HG03175 (cell line): ENCODE data around the gene TMEM271.
"Not testable (repeated sequence)": the region's sequence is repeated elsewhere in the genome, so short reads cannot be mapped to it uniquely, and the experiment has no call there.

Experiments
- ATAC-seq: cut with Tn5 transposase; IDR thresholded peaks from one replicate; pipeline ENCODE4 v1.9.1; 2021; ENCODE audit warnings: mild to moderate bottlenecking, moderate library complexity; ENCODE audit not compliant: unreplicated experiment

The TMEM271 gene

DNA sequence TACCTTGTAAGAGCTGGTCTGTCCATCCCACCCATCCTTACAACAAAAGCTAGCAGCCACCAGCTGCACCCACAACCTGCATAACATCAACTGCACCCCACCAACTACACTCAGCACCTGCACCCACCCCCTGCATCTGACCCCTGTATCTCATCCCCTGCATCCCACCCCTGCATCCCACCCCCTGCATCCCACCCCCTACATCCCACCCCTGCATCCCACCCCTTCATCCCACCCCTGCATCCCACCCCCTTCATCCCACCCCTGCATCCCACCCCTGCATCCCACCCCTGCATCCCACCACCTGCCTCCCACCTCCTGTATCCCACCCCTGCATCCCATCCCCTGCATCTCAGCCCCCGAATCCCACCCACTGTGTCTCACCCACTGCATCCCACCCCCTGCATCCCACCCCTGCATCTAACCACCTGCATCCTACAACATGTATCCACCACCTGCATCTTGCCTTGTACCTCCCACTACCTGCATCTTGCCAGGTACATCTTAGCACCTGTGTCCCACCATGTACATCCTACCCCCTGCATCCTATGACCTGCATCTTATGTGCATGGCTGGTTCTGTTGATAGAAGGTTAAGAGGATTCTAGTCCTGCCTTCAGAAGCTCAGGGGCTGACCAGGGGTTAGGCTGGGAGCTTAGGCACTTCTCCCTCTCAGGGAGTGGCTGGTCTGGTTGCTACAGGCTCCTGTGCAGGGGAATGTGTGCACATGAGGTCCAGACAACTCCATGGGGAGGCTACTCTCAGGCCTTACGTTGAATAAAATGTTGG, 9.4 kb downstream of the TMEM271 start:
- ATAC-seq: no peak

DNA sequence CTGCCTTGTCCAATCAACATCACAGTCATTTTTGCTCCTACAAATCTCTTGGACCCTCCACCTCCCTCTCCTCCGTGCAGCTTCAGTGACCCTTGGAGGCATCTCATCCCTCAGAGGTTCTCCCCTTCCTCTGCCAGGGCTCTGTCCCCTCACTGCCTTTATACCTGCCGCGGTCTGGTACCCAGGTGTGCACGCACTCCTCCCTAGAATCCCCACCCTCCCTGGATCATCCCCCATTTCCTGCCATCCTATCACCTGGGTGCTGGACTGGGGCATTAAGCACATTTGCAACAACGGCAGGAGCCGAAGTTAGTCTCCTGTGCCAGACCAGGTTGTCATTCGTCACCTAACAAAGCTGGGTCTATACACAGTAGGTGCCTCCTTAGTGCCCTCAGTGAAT, 10.1 kb downstream of the TMEM271 start:
- no peak for ATAC-seq

DNA sequence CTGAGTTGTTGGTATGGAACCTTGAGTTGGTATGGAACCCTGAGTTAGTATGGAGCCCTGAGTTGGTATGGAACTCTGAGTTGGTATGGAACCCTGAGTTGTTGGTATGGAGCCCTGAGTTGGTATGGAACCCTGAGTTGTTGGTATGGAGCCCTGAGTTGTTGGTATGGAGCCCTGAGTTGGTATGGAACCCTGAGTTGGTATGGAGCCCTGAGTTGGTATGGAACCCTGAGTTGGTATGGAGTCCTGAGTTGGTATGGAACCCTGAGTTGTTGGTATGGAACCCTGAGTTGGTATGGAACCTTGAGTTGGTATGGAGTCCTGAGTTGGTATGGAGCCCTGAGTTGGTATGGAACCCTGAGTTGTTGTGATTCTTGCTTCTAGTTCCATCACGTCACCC, 10.5 kb downstream of the TMEM271 start:
- ATAC-seq: not testable (repeated sequence)

DNA sequence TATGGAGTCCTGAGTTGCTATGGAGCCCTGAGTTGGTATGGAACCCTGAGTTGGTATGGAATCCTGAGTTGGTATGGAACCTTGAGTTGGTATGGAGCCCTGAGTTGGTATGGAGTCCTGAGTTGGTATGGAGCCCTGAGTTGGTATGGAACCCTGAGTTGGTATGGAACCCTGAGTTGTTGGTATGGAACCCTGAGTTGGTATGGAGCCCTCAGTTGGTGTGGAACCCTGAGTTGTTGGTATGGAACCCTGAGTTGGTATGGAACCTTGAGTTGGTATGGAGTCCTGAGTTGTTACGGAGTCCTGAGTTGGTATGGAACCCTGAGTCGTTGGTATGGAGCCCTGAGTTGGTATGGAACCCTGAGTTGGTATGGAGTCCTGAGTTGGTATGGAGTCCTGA, 13.6 kb downstream of the TMEM271 start:
- ATAC-seq: not testable (repeated sequence)

DNA sequence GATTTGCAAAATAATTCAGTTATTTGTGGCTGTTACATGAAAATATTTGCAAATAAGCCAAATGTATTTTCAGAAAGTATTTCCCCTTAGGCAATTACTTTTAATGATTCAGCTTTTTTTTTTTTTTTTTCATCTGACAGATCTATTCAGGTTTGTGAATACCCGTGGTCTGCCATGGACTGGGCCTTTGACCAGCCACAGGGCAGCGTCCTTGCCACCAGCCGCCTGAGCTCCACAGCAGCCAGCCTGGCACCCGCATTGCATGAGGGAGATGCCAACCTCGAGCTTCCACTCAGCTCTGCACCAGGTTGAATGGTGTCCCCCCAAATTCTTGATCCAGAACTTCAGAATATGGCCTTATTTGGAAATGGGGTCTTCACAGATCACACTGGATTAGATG, 14.7 kb downstream of the TMEM271 start:
- no peak for ATAC-seq

DNA sequence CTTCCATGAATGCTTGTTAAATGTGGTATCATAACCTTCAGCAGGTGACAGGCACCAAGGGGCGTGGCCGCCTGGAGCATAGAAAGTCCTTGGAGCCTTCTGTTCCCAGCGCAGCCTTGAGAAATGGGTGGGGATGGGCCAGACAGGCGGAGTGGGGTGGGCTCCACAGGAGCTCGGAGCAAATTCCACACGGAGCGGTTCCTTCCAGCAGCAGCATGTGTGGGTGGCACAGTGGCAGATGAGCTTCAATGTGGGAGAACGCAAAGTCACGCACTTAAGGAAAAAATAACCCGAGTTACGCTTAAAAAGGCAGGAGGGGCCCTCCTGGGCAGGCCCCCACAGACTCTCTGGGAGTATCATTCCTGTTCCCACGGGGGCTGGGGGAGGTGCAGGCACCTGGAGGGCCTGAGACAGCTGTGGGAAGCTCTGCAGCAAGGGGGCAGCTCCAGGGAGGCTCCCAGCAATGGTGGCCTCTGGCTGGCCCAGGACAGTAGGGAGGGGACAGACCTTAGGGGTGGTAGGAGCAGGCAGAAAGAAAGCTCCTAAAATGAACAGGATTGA, 15.3 kb downstream of the TMEM271 start:
- no peak for ATAC-seq

DNA sequence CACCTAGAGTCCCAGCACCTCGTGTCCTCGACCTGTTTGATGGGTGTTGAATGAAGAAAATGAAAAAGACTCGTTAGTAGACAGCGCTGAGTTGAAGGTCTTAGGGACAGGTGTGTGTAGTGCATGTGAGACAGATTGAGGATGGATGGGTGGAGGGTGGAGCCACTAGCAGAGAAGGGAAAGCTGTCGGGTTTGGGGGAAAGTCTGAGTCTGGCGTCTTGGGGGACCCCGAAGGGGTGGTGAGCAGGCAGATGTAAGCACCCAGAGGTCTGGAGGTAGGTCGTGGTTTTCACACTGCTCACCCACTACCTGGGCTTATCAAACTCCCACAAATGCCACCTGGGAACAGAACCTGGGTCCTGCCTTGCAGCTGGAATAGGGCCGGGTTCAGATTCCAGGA, 16.0 kb downstream of the TMEM271 start:
- ATAC-seq: no peak

DNA sequence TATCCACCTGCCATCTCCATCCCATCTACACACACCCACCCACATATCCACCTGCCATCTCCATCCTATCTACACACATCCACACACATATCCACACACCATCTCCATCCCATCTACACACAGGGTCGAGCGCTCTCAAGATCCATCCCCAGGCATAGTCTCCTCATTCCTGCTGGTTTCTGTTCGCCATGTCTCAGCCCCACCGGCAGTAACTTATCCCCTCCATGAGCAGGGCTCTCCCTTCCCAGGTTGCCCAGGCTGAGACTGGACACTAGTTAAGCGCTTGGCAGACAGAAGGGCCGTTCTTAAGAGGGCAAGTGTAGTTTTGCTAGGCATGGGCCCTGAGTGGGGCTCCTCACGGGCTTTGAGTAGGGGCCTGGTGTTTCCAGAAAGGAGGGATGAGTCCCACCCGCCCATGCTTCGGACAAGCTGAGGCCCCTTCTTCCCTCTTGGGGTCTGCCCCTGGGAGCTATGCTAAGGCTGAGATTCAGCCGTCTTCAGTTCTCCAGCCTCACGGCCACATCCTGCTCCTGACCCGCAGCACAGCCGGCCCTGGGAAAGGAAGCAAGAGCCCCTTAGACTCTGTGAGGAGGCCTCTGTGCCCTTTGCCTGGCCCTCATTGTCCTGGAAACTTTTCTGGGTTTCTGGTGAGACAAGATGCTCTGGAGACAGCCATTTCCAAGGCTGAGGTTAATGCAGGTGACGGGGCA, 20.4 kb downstream of the TMEM271 start:
- ATAC-seq: no peak

DNA sequence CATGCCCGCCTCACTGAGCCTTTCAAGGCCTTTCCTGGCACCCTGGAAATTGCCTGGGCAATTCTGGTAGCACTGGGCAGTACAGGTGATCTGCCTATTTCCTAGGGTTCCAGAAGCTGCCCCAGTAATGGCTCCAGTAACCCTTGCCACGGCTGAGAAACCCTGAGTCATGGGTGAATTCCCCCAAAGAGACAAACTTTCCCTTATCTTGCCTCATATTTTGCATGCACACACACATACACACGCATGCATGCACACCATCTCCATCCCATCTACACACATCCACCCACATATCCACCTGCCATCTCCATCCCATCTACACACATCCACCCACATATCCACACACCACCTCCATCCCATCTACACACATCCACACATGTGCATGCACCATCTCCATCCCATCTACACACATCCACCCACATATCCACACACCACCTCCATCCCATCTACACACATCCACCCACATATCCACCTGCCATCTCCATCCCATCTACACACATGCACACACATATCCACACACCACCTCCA, 21.2 kb downstream of the TMEM271 start:
- ATAC-seq: not testable (repeated sequence)

DNA sequence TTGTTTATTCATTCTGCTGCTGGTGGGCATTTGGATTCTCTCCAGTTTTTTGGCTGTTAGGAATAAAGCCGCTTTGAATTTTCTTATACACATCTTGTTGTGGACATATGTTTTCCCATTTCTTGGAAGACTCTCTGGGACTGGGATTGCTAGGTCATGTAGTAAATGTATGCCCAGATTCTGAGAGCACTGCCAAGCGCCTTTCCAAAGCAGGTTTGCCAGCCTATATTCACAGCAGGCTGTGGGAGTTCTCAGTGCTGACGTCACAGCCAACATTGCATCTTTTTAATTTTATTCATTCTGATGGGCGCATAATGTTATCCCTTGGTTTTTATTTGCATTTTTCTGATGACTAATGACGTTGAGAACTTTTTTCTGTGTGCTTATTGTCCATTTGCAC, 24.1 kb downstream of the TMEM271 start:
- no peak for ATAC-seq

DNA sequence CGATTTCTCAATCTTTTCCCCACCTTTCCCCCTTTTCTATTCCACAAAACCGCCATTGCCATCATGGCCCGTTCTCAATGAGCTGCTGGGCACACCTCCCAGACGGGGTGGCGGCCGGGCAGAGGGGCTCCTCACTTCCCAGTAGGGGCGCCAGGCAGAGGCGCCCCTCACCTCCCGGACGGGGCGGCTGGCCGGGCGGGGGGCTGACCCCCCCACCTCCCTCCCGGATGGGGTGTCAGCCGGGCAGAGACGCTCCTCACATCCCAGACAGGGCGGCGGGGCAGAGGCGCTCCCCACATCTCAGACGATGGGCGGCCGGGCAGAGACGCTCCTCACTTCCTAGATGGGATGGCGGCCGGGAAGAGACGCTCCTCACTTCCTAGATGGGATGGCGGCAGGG, 25.8 kb downstream of the TMEM271 start:
- not testable (repeated sequence) for ATAC-seq

DNA sequence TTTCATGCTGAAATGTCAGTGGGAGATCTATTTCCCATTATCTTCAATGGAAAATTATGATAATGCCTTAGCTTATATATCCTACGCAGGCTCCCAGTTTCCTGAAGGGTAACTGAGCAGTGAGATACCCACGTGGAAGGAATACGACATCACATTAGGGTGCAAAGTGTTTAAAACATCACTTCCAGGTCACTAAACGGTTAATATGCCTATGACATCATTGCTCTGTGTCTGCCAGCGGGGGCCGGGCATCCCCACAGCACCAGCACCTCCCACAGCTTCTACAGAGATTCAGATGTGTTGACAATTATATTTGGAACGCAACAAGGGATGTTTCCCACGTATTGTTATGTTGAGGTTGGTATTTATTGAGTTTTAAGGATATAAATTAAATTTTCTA, 27.1 kb downstream of the TMEM271 start:
- ATAC-seq: no peak

DNA sequence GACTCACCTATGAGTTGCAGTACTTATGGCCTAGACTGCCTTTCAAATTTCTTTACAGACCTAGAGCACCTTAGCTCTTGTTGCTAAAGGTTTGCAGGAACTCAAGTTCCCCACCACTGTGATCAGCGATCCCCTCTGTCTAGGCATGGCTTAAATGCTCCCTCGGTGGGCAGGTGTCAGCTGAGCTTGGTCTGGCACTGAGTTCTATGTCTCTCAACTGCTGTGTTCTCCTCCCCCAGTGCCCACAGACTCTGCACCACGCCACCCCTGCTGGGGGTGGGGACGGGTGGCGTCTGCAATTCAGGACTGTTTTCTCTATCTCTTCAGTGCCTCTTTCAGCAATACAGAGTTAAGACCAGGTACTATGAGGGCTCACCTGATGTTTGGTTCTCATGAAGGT, 30.5 kb downstream of the TMEM271 start:
- no peak for ATAC-seq

DNA sequence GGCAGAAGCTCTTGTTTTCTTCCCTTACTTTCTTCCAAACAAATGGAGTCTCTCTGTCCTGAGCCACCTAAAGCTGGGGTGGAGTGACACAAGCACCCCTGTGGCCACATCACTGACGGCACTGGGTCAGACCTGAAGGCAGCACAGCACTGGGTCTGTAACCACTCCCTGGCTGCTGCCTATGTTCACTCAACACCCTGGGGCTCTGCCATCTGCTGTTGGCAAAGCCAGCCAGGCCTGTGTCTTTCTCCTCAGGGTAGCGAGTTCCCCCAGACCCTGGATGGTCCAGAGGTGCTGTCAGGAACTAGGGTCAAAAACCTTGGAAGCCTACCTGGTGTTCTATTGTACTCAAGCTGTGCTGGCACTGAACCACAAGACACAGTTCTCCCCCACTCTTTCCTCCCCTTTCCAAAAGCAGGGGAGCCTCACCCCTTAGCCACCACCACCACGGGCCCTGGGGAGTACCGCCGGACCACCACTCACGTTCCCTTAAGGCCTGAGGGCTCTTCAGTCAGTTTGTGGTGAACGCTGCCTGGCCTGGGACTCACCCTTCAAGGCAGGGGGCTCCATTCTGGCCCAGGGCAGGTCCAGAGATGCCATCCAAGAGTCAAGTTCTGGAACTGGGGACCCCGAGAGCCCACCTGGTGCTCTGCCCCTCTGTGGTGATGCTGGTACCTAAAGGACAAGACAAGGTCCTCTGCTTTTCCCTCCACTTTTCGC, 31.5 kb downstream of the TMEM271 start:
- no peak for ATAC-seq

DNA sequence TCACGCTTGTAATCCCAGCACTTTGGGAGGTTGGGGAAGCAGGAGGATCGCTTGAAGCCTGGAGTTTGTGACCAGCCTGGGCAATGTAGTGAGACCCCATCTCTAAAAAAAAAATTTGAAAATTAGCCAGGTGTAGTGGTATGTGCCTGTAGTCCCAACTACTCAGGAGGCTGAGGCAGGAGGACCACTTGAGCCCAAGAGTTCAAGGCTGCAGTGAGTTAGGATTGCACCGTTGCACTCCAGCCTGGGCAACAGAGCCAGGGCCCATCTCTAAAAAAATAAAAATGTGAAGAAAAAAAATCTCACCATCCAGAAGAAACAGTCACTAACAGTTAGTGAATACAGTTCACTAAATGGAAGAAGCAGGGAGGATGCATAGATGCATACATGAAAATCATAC, 34.8 kb downstream of the TMEM271 start:
- no peak for ATAC-seq

DNA sequence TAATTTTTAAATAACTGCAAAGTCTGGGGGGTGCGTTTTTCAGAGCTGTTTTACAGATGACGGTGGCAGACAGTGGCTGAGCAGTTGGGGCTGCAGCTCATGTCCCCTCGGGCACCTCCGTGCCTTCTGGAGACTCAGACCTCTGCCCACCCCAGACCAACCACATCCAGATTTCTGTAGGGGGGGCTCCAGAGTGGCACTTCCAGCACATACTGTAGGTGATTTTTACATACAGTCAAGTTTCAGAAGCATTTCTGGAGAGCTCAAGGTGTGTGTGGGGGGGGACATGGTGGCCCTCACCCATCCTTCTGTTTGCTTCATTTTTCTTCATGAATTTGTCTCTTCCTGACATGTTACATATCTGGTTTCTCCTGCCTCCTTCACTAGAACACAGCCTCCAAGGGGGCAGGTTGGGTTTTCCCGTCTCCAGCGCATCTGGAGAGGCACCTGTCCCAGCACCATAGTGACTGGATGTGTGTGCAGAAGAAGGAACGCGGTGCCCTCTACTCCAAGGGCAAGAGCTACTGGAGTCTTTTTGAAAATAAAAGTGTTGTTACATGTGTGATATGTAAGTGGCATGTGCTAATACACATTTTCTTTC, 37.5 kb downstream of the TMEM271 start:
- no peak for ATAC-seq

DNA sequence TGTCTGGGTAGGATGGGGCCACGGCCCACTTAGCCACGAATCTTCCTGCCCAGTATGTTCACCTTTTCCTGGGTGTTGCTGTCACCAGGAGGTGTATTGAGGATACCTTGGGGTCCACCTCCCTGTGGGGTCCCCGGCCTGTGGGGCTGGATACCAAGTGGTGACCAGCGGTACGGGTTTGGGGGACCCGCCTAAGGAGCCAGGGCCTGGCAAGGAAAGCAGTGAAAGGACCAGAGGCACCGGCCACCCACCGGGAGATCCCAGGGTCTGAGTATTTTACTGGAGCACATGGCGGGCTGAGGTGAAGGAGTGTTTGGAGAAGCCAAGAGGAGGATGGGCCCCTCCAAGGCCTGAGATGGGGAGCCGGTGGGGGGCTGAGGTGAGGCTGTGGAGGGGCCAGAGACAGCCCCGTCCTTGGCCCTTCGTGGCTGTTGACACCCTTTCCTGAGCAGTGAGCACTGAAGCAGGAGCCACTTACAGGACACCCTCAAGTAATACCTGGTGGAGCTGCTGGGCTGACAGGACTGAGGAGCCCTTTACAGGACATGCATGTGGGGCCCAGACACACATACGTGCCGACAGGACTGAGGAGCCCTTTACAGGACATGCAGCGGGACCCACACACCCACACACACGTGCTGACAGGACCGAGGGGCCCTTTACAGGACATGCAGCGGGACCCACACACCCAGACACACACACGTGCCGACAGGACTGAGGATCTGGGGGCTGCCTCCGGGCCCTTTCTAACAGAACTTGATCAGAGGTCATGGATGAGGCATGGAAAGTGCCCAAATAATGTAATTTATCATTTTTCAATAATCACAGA, 38.4 kb downstream of the TMEM271 start:
- ATAC-seq: no peak

DNA sequence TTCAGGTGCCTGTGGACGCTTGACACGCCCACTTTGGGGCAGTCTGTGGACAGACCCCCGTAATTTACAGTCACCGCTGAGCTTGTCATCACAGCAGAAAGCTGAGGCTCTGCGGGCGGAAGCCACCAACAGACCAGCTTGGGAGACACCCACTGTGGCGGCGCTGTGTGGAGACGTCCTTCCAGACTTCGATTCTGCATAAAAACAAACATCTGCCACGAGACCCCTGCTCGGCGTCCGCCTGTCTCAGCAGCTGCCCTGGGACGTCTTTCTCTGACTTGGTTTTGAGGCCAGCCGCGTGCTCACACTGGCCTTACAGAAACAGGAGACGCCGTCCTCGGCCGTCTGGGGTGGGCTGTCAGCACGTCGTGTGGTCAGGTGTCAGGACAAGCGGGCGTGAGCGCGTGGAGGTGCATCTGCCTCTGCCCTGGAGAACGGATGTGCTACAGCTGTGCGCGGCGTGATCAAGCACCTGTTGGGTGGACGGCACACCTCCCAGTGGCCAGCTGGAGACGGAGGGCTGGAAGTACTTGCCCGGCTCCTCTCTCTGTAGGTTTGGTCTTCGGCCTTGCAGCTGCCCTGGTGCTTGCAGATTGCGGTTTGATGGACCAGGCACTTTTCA, 39.6 kb downstream of the TMEM271 start:
- ATAC-seq: no peak

DNA sequence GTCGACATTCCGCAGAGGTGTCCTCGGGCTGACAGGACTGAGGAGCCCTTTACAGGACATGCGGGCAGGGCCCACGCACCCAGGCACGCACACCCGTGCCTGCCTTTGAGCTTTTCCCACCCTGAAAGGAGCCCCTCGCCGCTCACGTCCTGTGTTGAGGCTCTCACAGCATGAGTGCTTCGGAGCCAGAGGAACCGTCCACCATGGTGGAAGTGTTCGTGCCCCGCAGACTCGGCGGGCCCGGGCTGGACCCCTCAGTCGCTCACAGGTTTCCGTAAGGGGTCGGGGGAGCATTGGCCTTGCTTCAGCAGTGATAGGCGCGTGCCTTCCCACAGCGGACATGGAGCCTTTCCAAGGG, 40.2 kb downstream of the TMEM271 start:
- ATAC-seq: no peak
